Ovary (tissue), 9 donors: ENCODE results near the gene TUBB1. TPM values are rescaled to one million over a fixed set of nuclear protein-coding genes. Genes with fewer than 3 reads are reported as not detected.
A peak's percentile ranks its signal among the peaks of the same experiment; 100 is the strongest.

ENCODE experiments used
- DNase-seq, 5 donors: peaks; one replicate each; pipeline ENCODE4 v3.0.0-alpha.2; 2019 to 2020
- H3K27ac ChIP-seq, 2 donors: fragments of 200-600 bp; one replicate each; pipeline versions ENCODE4 v1.5.1 to v1.8.0; 2019 to 2022
- H3K27me3 ChIP-seq: fragments of 200-600 bp; one replicate; pipeline ENCODE4 v1.8.0; 2022
- H3K36me3 ChIP-seq: fragments of 200-600 bp; sonication (generic); one replicate; pipeline ENCODE4 v1.5.1; 2019
- H3K4me1 ChIP-seq: one replicate; pipeline ENCODE4 v1.8.1; 2013; ENCODE audit warnings: mild to moderate bottlenecking, moderate library complexity; ENCODE audit not compliant: insufficient read depth
- H3K4me3 ChIP-seq: fragments of 200-600 bp; sonication (generic); one replicate; pipeline ENCODE4 v1.5.1; 2017
- H3K9me3 ChIP-seq, 2 donors: fragments of 200-600 bp in 1 of 2; sonication (generic) in 1 of 2; one replicate each; pipeline versions ENCODE4 v1.5.1 to v1.8.1; 2013 to 2019; ENCODE audit warnings: mild to moderate bottlenecking in 1 of 2, moderate library complexity in 1 of 2
- EP300 ChIP-seq: sonication (generic); formaldehyde crosslinking; IDR thresholded peaks from one replicate; pipeline ENCODE4 v1.6.1; 2017; ENCODE audit warnings: antibody characterized with exemption
- POLR2A ChIP-seq: fragments of 450-650 bp; IDR thresholded peaks from one replicate; pipeline ENCODE4 v1.6.1; 2017; ENCODE audit warnings: antibody characterized with exemption, mild to moderate bottlenecking, moderate library complexity
- WGBS, 3 donors: extraction: QIAGEN DNeasy Blood & Tissue Kit in 1 of 3; methylation state at CpG; one replicate each; pipeline versions ENCODE4 v1.1.5 to v1.1.7; 2013 to 2017; 5-methylcytosine and 5-hydroxymethylcytosine counted together
- intact Hi-C, 4 donors: fragments of 100-400 bp; cut with DNase I; formaldehyde crosslinking; loops; one replicate each; pipeline versions ENCODE4 v1.11.0 to v1.15.1; 2022 to 2023
- polyA plus RNA-seq, 2 donors: library from polyadenylated mRNA; stranded (reverse); fragments of 200-250 nt in 1 of 2; fragments of 350-450 nt in 1 of 2; fragmentation: Illumina TruSeq in 1 of 2; extraction: RNeasy Lipid Tissue Mini Kit (QIAGEN cat#74804) in 1 of 2; gene quantifications; one replicate each; pipeline ENCODE4 v1.2.3, GENCODE V29; 2013 to 2014
- total RNA-seq, 7 donors: library from RNA; depleted of rRNA in 2 of 7; stranded (reverse); fragments of >200 nt in 2 of 7; fragmentation: NEBNext Ultra II Directional in 3 of 7; extraction: Animal tissue kit (Norgen Biotek cat#: 25700) in 3 of 7; gene quantifications; one replicate each; pipeline versions ENCODE4 v1.1.0 to v1.2.4, GENCODE V29; 2016 to 2023
- TF ChIP-seq, protein P1 (sequence below), 3 donors: fragments of 450-650 bp in 2 of 3; fragments of 200-600 bp in 1 of 3; IDR thresholded peaks; one replicate each; pipeline versions ENCODE4 v1.5.1 to v1.8.0; 2016 to 2022; ENCODE audit warnings: antibody characterized with exemption in 3 of 3, mild to moderate bottlenecking in 1 of 3
- donor health status: DM: no; HTN: no; CAD: no; lungs with moderate emphysema.
- donor health status: DM: no; HTN: no; CAD: no.
- donor health status: Bipolar disorder and iron deficiency.
- donor health status: DM: yes; HTN: yes; CAD: no.
- donor health status: DM: no; HTN: no; CAD: no.
- donor health status: DM: yes; HTN: yes; CAD: no.

Gene TUBB1
- total and polyA plus RNA-seq, 9 donors: 0.02 to 0.17 (median 0.12) TPM; not detected in 2

DNA sequence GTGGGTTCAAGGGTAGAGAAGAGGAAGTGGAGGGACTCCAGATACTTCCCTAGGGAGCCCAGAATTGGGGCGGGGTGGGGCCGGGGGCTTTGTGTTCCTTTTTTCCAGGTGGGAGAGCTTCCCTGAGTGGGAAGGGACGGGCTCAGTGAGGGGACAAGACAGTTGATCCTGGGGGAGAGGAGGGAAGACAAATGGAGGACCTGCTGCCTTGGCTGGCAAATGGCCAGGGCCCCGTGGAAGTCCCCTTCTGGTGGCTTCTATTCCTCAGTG lies 14.8 kb upstream of the TUBB1 start:
- peaks cover 10% of the 10 kb centered on the region for H3K4me1 ChIP-seq
- H3K9me3 ChIP-seq: no peaks in the 10 kb centered on the region
- WGBS, 3 donors: 67 to 76% (median 74%) methylated on average over 4 of the region's 4 CpGs
- no peak overlapping the region for H3K27ac ChIP-seq
- TF ChIP-seq POLR2A (no peak), EP300 (no peak)
- TF ChIP-seq, protein P1, sequence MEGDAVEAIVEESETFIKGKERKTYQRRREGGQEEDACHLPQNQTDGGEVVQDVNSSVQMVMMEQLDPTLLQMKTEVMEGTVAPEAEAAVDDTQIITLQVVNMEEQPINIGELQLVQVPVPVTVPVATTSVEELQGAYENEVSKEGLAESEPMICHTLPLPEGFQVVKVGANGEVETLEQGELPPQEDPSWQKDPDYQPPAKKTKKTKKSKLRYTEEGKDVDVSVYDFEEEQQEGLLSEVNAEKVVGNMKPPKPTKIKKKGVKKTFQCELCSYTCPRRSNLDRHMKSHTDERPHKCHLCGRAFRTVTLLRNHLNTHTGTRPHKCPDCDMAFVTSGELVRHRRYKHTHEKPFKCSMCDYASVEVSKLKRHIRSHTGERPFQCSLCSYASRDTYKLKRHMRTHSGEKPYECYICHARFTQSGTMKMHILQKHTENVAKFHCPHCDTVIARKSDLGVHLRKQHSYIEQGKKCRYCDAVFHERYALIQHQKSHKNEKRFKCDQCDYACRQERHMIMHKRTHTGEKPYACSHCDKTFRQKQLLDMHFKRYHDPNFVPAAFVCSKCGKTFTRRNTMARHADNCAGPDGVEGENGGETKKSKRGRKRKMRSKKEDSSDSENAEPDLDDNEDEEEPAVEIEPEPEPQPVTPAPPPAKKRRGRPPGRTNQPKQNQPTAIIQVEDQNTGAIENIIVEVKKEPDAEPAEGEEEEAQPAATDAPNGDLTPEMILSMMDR (IDR thresholded peaks at IDR 0.05): no peak
- no peak overlapping the region for H3K4me3 ChIP-seq
- intact Hi-C loops: loop anchor here in 1 of 4 donors (10.0 kb wide), 1 partner anchor 110 kb away; no protein-coding TSS in a partner anchor
- no peaks in the 10 kb centered on the region for H3K27me3 ChIP-seq
- H3K36me3 ChIP-seq: no peaks in the 10 kb centered on the region
- no peak for DNase-seq

- H3K27ac ChIP-seq: no peak overlapping the region
These were observed 14.3 kb upstream of the TUBB1 start for GRCh38 chr20:59004763-59005522.

GRCh38 chr20:59005523-59006166 lies 13.6 kb upstream of the TUBB1 start:
- no peaks in the 10 kb centered on the region for H3K9me3 ChIP-seq
- no peaks in the 10 kb centered on the region for H3K36me3 ChIP-seq
- peak overlapping the region; percentile 53 for H3K4me3 ChIP-seq
- no peaks in the 10 kb centered on the region for H3K27me3 ChIP-seq
- no peak for DNase-seq
- peaks cover 10% of the 10 kb centered on the region for H3K4me1 ChIP-seq
- intact Hi-C loops: loop anchor here in 1 of 4 donors (10.0 kb wide), 1 partner anchor 111 kb away; no protein-coding TSS in a partner anchor
- H3K27ac ChIP-seq: peak overlapping the region in 1 of 2 donors; percentile 61
- TF ChIP-seq, protein P1 (IDR thresholded peaks at IDR 0.05): no peak
- no peak for TF ChIP-seq EP300
- TF ChIP-seq POLR2A: no peak
- 77 to 86% (median 85%) methylated on average over 3 of the region's 3 CpGs for WGBS, 3 donors

More at GRCh38 chr20:59004763-59005522, 14.3 kb upstream of the TUBB1 start:
- TF ChIP-seq, protein P1 (IDR thresholded peaks at IDR 0.05): no peak
- no peak for TF ChIP-seq POLR2A
- no peak for TF ChIP-seq EP300
- no peaks in the 10 kb centered on the region for H3K9me3 ChIP-seq
- peaks cover 10% of the 10 kb centered on the region for H3K4me1 ChIP-seq
- WGBS, 3 donors: 65 to 71% (median 70%) methylated on average over 17 of the region's 17 CpGs
- H3K27me3 ChIP-seq: no peaks in the 10 kb centered on the region
- no peak for DNase-seq
- H3K4me3 ChIP-seq: no peak overlapping the region
- intact Hi-C loops: loop anchor here in 1 of 4 donors (10.0 kb wide), 1 partner anchor 110 kb away; no protein-coding TSS in a partner anchor
- no peaks in the 10 kb centered on the region for H3K36me3 ChIP-seq

DNA sequence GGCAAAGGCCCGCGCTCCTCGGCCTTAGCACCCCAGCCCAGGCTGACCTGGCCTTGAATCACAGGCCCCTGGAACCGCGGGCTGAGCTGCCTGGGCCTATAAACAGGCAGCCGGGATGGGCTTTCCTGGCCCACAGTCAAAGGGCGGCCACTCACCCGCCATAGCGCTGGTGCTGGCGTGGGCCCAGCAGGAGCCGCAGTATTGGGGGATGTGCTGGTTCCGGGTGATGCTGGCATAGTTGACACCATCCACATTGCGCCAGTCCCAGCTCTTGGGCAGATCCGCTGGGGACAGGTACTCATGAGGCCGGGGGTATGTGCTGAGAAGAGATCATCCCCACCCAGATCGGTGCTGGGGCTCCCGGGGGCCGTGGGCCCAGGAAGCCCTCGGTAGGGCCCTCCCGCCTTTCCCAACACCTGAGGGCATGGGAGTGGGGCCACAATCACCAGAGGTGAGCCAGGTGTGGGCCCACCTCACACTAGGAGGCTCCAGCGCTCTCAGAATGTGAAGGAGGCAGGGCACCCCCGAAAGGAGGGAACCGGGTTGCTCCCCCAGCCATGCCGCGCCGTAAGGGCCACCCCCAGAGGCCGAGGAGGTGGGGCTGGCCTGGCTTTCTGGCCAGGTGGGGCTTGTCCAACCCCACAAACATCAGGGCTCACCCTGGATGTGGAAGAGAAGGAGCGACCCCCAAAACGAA lies 12.9 kb upstream of the TUBB1 start:
- Histone ChIP-seq H3K36me3 (no peaks in the 10 kb centered on the region), H3K4me3 (peak overlapping the region; percentile 53), H3K27ac (peak overlapping the region; percentile 50 to 61), H3K27me3 (no peaks in the 10 kb centered on the region), H3K9me3 (no peaks in the 10 kb centered on the region), H3K4me1 (peaks cover 10% of the 10 kb centered on the region)
- TF ChIP-seq EP300 (no peak), POLR2A (no peak)
- TF ChIP-seq, protein P1 (IDR thresholded peaks at IDR 0.05): no peak
- intact Hi-C loops: loop anchor here in 1 of 4 donors (10.0 kb wide), 1 partner anchor 112 kb away; no protein-coding TSS in a partner anchor
- DNase-seq: peak in 4 of 5 donors; percentile 33 to 64 (median 58)
- WGBS, 3 donors: 28 to 58% (median 29%) methylated on average over 22 to 29 of the region's 29 CpGs
